ENCODE results near the gene TMEM86A. TPM values are rescaled to one million over a fixed set of nuclear protein-coding genes. Genes with fewer than 3 reads are reported as not detected.
A peak's percentile ranks its signal among the peaks of the same experiment; 100 is the strongest.

The TMEM86A gene
- total and polyA plus RNA-seq, 2 of the 13 experiments (the other 11 are each of a cell fraction or from before 2014, with no cell fraction given), result 0.03 to 0.07 TPM

DNA sequence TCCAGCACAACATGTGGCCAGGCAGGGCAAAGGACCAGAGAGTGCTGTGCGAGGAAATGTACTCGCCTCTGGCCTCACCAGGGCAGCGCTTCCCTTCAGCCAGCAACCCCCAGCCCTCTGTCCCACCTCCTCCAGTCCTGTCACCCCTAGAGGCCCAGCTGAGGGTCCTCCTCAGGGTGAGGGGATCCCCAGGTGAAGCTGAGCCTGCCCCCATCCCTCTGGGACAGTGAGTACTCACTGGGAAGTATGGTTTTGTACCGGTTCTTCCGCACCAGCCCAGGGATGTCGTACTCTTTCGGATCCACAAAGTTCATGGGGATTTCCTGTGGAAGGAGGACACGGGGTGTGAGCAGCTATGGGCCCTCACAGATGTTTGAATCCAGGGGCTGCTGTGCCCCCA lies 39.1 kb downstream of the TMEM86A start (continued):
- TF ChIP-seq, protein P1, sequence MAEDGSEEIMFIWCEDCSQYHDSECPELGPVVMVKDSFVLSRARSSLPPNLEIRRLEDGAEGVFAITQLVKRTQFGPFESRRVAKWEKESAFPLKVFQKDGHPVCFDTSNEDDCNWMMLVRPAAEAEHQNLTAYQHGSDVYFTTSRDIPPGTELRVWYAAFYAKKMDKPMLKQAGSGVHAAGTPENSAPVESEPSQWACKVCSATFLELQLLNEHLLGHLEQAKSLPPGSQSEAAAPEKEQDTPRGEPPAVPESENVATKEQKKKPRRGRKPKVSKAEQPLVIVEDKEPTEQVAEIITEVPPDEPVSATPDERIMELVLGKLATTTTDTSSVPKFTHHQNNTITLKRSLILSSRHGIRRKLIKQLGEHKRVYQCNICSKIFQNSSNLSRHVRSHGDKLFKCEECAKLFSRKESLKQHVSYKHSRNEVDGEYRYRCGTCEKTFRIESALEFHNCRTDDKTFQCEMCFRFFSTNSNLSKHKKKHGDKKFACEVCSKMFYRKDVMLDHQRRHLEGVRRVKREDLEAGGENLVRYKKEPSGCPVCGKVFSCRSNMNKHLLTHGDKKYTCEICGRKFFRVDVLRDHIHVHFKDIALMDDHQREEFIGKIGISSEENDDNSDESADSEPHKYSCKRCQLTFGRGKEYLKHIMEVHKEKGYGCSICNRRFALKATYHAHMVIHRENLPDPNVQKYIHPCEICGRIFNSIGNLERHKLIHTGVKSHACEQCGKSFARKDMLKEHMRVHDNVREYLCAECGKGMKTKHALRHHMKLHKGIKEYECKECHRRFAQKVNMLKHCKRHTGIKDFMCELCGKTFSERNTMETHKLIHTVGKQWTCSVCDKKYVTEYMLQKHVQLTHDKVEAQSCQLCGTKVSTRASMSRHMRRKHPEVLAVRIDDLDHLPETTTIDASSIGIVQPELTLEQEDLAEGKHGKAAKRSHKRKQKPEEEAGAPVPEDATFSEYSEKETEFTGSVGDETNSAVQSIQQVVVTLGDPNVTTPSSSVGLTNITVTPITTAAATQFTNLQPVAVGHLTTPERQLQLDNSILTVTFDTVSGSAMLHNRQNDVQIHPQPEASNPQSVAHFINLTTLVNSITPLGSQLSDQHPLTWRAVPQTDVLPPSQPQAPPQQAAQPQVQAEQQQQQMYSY (CRISPR knock-in tag; IDR thresholded peaks at IDR 0.05), result no peak
- no peak for TF ChIP-seq ZIK1 (CRISPR knock-in tag; IDR thresholded peaks at IDR 0.05; ENCODE audit: borderline replicate concordance, low read depth)
- TF ChIP-seq MAFF (IDR thresholded peaks at IDR 0.05; ENCODE audit: low read depth, low read length), result no peak
- TF ChIP-seq ZNF121 (CRISPR knock-in tag; IDR thresholded peaks at IDR 0.05), result no peak
- TF ChIP-seq, protein P2, sequence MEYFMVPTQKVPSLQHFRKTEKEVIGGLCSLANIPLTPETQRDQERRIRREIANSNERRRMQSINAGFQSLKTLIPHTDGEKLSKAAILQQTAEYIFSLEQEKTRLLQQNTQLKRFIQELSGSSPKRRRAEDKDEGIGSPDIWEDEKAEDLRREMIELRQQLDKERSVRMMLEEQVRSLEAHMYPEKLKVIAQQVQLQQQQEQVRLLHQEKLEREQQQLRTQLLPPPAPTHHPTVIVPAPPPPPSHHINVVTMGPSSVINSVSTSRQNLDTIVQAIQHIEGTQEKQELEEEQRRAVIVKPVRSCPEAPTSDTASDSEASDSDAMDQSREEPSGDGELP (IDR thresholded peaks at IDR 0.05; ENCODE audit: borderline replicate concordance, low read depth), result no peak
- TF ChIP-seq JUNB (CRISPR knock-in tag; IDR thresholded peaks at IDR 0.05; ENCODE audit: borderline replicate concordance), result no peak

DNA sequence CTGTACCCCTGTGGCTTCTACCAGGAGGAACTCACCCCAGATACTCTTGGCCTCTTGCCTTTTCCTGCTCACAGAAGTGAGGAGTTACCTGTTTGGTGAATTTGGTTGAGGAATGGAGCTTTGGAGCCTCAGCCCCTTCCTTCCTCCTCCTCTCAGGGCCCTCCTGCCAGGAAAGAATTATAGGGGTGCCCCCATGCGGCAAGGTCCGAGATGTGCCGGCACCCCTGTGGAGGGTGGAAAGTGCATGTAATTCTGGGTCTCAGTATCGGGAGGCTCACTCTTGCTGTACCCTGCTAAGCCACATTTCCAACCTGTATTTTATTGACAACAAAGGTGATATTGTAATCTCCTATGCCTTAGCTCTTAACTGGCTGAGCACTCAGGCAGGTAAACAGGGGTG lies 41.1 kb downstream of the TMEM86A start:
- ATAC-seq, result peak; percentile 27; the same call in 2 of the 3 replicates
- peaks cover 9 to 68% of the 10 kb centered on the region in 2 experiments; a peak in 4 of 5 replicates for H3K27me3 ChIP-seq (ENCODE audit: control insufficient read depth in 1 of 2, insufficient read depth in 2 of 2, low read length in 2 of 2)
- H3K27ac ChIP-seq (ENCODE audit: extremely low read length, insufficient read depth, low read length), result no peak overlapping the region
- H2AFZ ChIP-seq (ENCODE audit: low read length), result no peak overlapping the region
- DNase-seq (ENCODE audit: low spot score), result no peak
- no peaks in the 10 kb centered on the region for H3K36me3 ChIP-seq (replicated peaks in 1 of 2; ENCODE audit: control insufficient read depth in 1 of 2, insufficient read depth in 2 of 2, low read length in 2 of 2)
- 5% methylated on average over 3 of the region's 4 CpGs for WGBS (ENCODE audit: low lambda C conversion rate)
- POLR2A ChIA-PET, result no interaction called here
- CTCF ChIA-PET (ENCODE audit: low intra/inter-chr PET ratio, low total read pairs), result no interaction called here
- in situ Hi-C loops (cut with HindIII; ENCODE audit: extremely low pct_ligation_motif_present, low pct_unique_long_range_greater_than_20kb) (loop anchor here (10.0 kb wide), 2 partner anchors 195 to 625 kb away; no protein-coding TSS in a partner anchor), intact Hi-C loops (cut with micrococcal nuclease; ENCODE audit: unreplicated experiment) (no loop called here)
- H4K20me1 ChIP-seq (ENCODE audit: insufficient read depth, low read length), result no peaks in the 10 kb centered on the region
- TF ChIP-seq, protein P3, sequence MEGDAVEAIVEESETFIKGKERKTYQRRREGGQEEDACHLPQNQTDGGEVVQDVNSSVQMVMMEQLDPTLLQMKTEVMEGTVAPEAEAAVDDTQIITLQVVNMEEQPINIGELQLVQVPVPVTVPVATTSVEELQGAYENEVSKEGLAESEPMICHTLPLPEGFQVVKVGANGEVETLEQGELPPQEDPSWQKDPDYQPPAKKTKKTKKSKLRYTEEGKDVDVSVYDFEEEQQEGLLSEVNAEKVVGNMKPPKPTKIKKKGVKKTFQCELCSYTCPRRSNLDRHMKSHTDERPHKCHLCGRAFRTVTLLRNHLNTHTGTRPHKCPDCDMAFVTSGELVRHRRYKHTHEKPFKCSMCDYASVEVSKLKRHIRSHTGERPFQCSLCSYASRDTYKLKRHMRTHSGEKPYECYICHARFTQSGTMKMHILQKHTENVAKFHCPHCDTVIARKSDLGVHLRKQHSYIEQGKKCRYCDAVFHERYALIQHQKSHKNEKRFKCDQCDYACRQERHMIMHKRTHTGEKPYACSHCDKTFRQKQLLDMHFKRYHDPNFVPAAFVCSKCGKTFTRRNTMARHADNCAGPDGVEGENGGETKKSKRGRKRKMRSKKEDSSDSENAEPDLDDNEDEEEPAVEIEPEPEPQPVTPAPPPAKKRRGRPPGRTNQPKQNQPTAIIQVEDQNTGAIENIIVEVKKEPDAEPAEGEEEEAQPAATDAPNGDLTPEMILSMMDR (CRISPR knock-in tag; IDR thresholded peaks at IDR 0.05), result peak; percentile 41
- TF ChIP-seq STAG1 (CRISPR knock-in tag; IDR thresholded peaks at IDR 0.05) (0 out of 2 replicates have a peak, but pooled peaks have one; percentile 12), CHCHD3 (CRISPR knock-in tag; IDR thresholded peaks at IDR 0.05) (no peak)
- TF ChIP-seq, protein P4, sequence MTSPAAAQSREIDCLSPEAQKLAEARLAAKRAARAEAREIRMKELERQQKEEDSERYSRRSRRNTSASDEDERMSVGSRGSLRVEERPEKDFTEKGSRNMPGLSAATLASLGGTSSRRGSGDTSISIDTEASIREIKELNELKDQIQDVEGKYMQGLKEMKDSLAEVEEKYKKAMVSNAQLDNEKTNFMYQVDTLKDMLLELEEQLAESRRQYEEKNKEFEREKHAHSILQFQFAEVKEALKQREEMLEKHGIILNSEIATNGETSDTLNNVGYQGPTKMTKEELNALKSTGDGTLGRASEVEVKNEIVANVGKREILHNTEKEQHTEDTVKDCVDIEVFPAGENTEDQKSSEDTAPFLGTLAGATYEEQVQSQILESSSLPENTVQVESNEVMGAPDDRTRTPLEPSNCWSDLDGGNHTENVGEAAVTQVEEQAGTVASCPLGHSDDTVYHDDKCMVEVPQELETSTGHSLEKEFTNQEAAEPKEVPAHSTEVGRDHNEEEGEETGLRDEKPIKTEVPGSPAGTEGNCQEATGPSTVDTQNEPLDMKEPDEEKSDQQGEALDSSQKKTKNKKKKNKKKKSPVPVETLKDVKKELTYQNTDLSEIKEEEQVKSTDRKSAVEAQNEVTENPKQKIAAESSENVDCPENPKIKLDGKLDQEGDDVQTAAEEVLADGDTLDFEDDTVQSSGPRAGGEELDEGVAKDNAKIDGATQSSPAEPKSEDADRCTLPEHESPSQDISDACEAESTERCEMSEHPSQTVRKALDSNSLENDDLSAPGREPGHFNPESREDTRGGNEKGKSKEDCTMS (CRISPR knock-in tag; conservative IDR thresholded peaks at IDR 0.05), result no peak
- no peaks in the 10 kb centered on the region for H3K4me1 ChIP-seq (ENCODE audit: insufficient read depth, low read length)
- H3K79me2 ChIP-seq (ENCODE audit: insufficient read depth, low read length), result no peaks in the 10 kb centered on the region
- FAIRE-seq, result no peak
- H3K9ac ChIP-seq (ENCODE audit: insufficient read depth, low read depth, low read length), result no peak overlapping the region
- H3K4me2 ChIP-seq (ENCODE audit: low read depth, low read length), result no peak overlapping the region
- no peak overlapping the region for H3K4me3 ChIP-seq (replicated peaks in 1 of 3; ENCODE audit: insufficient read depth in 1 of 3, low read depth in 2 of 3, low read length in 3 of 3)
- H3K9me3 ChIP-seq (ENCODE audit: low read length), result no peaks in the 10 kb centered on the region
- BruUV-seq (replicated peaks), result no TSS peak
